Ovary (tissue), 3 donors: Measurements from ENCODE around the gene CEMP1.

Experiments
- POLR2A ChIP-seq: fragments of 450-650 bp; IDR thresholded peaks from one replicate; pipeline ENCODE4 v1.6.1; 2017; ENCODE audit warnings: antibody characterized with exemption, mild to moderate bottlenecking, moderate library complexity
- TF ChIP-seq, protein P1 (sequence below), 3 donors: fragments of 450-650 bp in 2 of 3; fragments of 200-600 bp in 1 of 3; IDR thresholded peaks; one replicate each; pipeline versions ENCODE4 v1.5.1 to v1.8.0; 2016 to 2022; ENCODE audit warnings: antibody characterized with exemption in 3 of 3, mild to moderate bottlenecking in 1 of 3
- donor health status: DM: no; HTN: no; CAD: no.

DNA sequence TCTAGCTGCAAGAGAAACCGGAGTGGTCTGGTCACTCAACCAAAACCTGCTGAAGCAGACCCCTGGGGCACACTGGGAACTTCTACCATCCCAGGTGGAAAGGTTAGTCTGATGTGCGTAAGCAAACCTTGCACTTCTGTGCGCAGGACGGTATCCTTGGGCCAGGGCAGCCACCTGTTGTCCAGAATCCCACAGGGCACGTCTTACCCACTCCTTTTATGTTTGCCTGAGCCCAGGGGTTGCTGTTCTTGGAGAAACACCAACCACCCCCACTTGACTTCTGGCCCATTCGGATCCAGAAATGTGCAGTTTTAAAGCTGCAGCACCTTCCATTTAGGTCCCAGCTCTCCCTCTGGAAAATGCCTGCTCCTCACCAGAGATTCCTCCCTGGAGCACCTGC is 37.6 kb downstream of the CEMP1 start:
- no peak for TF ChIP-seq POLR2A
- TF ChIP-seq, protein P1, sequence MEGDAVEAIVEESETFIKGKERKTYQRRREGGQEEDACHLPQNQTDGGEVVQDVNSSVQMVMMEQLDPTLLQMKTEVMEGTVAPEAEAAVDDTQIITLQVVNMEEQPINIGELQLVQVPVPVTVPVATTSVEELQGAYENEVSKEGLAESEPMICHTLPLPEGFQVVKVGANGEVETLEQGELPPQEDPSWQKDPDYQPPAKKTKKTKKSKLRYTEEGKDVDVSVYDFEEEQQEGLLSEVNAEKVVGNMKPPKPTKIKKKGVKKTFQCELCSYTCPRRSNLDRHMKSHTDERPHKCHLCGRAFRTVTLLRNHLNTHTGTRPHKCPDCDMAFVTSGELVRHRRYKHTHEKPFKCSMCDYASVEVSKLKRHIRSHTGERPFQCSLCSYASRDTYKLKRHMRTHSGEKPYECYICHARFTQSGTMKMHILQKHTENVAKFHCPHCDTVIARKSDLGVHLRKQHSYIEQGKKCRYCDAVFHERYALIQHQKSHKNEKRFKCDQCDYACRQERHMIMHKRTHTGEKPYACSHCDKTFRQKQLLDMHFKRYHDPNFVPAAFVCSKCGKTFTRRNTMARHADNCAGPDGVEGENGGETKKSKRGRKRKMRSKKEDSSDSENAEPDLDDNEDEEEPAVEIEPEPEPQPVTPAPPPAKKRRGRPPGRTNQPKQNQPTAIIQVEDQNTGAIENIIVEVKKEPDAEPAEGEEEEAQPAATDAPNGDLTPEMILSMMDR (IDR thresholded peaks at IDR 0.05): no peak
